PC-3 (cell line): ENCODE measurements around the gene SHROOM3. TPM values are rescaled to one million over a fixed set of nuclear protein-coding genes. Genes with fewer than 3 reads are reported as not detected.

Experiments used
- ATAC-seq: fragments of 200-7000 bp; cut with Tn5 transposase; 2 replicates; pipeline ENCODE4 v1.9.1; 2020; ENCODE audit warnings: mild to moderate bottlenecking, moderate library complexity
- BruUV-seq: library from RNA; stranded (reverse); fragments of 400-500 nt; replicated peaks from 2 replicates; lab custom pipeline; 2021; lab: Mats Ljungman, UMichigan
- CTCF ChIA-PET: fragments of 300-600 bp; sonication (Branson Sonifier 250); formaldehyde crosslinking; loops from one replicate; lab custom pipeline; 2022; ENCODE audit warnings: antibody characterized with exemption; lab: Charles Lee
- POLR2A ChIA-PET: fragments of 300-600 bp; sonication (Branson Sonifier 250); formaldehyde crosslinking; loops from one replicate; lab custom pipeline; 2022; ENCODE audit warnings: antibody characterized with exemption; ENCODE audit not compliant: unreplicated experiment; lab: Charles Lee
- DNase-seq: peaks from one replicate; pipeline ENCODE4 v3.0.0-alpha.2; 2015
- H2AFZ ChIP-seq: fragments of 300-600 bp; sonication (generic); 2 replicates; pipeline ENCODE4 v1.6.0; 2016; ENCODE audit warnings: antibody characterized with exemption, low read length
- H3F3A ChIP-seq: fragments of 300-600 bp; sonication (generic); one replicate; pipeline ENCODE4 v1.6.0; 2017; ENCODE audit warnings: antibody characterized with exemption, low read length, control low read depth, mild to moderate bottlenecking; ENCODE audit not compliant: unreplicated experiment
- H3K27ac ChIP-seq: fragments of 300-600 bp; sonication (generic); 2 replicates; pipeline ENCODE4 v1.5.1; 2016; ENCODE audit warnings: mild to moderate bottlenecking, low read length
- H3K27me3 ChIP-seq: fragments of 300-600 bp; sonication (generic); 2 replicates; pipeline ENCODE4 v1.6.1; 2016; ENCODE audit warnings: low read length, mixed read lengths
- H3K36me3 ChIP-seq: fragments of 300-600 bp; sonication (generic); 2 replicates; pipeline ENCODE4 v1.6.1; 2016; ENCODE audit warnings: low read depth, mixed run types, low read length, mixed read lengths
- H3K4me1 ChIP-seq: fragments of 300-600 bp; sonication (generic); 2 replicates; pipeline ENCODE4 v1.5.1; 2016; ENCODE audit warnings: low read length; ENCODE audit not compliant: insufficient read depth
- H3K4me2 ChIP-seq: fragments of 300-600 bp; sonication (generic); 2 replicates; pipeline ENCODE4 v1.6.0; 2016; ENCODE audit warnings: low read length
- H3K4me3 ChIP-seq: fragments of 300-600 bp; sonication (generic); 2 replicates; pipeline ENCODE4 v1.5.1; 2016; ENCODE audit warnings: mild to moderate bottlenecking, low read length, mixed read lengths
- H3K79me2 ChIP-seq: fragments of 300-600 bp; sonication (generic); 2 replicates; pipeline ENCODE4 v1.6.1; 2017; ENCODE audit warnings: low read length, mixed read lengths
- H3K9ac ChIP-seq: fragments of 300-600 bp; sonication (generic); 2 replicates; pipeline ENCODE4 v1.6.0; 2016; ENCODE audit warnings: mild to moderate bottlenecking, low read length
- H3K9me2 ChIP-seq: fragments of 300-600 bp; sonication (generic); replicated peaks from 2 replicates; pipeline ENCODE4 v1.6.1; 2016; ENCODE audit warnings: mixed run types, low read length, mixed read lengths
- H3K9me3 ChIP-seq: fragments of 300-600 bp; sonication (generic); 2 replicates; pipeline ENCODE4 v1.6.1; 2016; ENCODE audit warnings: low read length, mixed read lengths
- H4K20me1 ChIP-seq: fragments of 300-600 bp; sonication (generic); 2 replicates; pipeline ENCODE4 v1.6.1; 2016; ENCODE audit warnings: low read length, mixed read lengths
- CTCF ChIP-seq: fragments of 300-600 bp; sonication (generic); conservative IDR thresholded peaks from 2 replicates; pipeline ENCODE4 v1.5.1; 2017; ENCODE audit warnings: antibody characterized with exemption, low read depth, mild to moderate bottlenecking, low read length
- EZH2 ChIP-seq: fragments of 300-600 bp; sonication (generic); IDR thresholded peaks from one replicate; pipeline ENCODE4 v1.6.1; 2017; ENCODE audit warnings: antibody characterized with exemption, mild to moderate bottlenecking, low read length; ENCODE audit not compliant: unreplicated experiment
- EZH2phosphoT487 ChIP-seq: fragments of 300-600 bp; sonication (generic); IDR thresholded peaks from 2 replicates; pipeline ENCODE4 v1.6.1; 2018; ENCODE audit warnings: mild to moderate bottlenecking, antibody characterized with exemption, low read length, borderline replicate concordance
- intact Hi-C: fragments of 100-400 bp; cut with micrococcal nuclease; formaldehyde crosslinking; loops from 2 replicates; pipeline ENCODE4 v1.9.0; 2023
- total RNA-seq: library from RNA; depleted of rRNA; stranded (reverse); fragments of >200 nt; gene quantifications from 2 replicates; pipeline ENCODE4 v1.2.3, GENCODE V29; 2014

The SHROOM3 gene
- total RNA-seq, 1 experiment from 2014 or later = 27.8 TPM

- TF ChIP-seq EZH2 (no peak), EZH2phosphoT487 (no peak), CTCF (no peak)
- H3K4me3 ChIP-seq = peak overlapping the region; percentile 26; the same call in 1 of the 2 replicates
- no peaks in the 10 kb centered on the region for H3K79me2 ChIP-seq
- no peak overlapping the region for H2AFZ ChIP-seq
- DNase-seq (peak; percentile 67), ATAC-seq (peak; percentile 54)
- H3K9ac ChIP-seq = peak overlapping the region; percentile 66
- peak overlapping the region; percentile 58 for H3K4me2 ChIP-seq
- no peaks in the 10 kb centered on the region for H3K9me3 ChIP-seq
- H4K20me1 ChIP-seq = no peaks in the 10 kb centered on the region
- CTCF ChIA-PET = interaction anchor here (0.6 kb wide), 1 partner anchor 195 kb away, joined by 3 read pairs; no protein-coding TSS in a partner anchor
- H3K9me2 ChIP-seq = no peaks in the 10 kb centered on the region
- H3F3A ChIP-seq = no peaks in the 10 kb centered on the region
- no peaks in the 10 kb centered on the region for H3K27me3 ChIP-seq
- POLR2A ChIA-PET = interaction anchor here (0.6 to 1.0 kb wide), 2 partner anchors 115 to 516 kb away, joined by 3 read pairs; partner anchors contain the start of gene SOWAHB
- intact Hi-C loops = loop anchor here (2.0 to 10.0 kb wide), 2 partner anchors 68 to 162 kb away; partner anchors contain the start of gene SEPTIN11
- H3K36me3 ChIP-seq = 0 out of 2 replicates have a peak, but pooled peaks cover 19% of the 10 kb centered on the region
- H3K4me1 ChIP-seq = peaks cover 31% of the 10 kb centered on the region
- peak overlapping the region; percentile 92 for H3K27ac ChIP-seq
- no TSS peak for BruUV-seq
Observed at GRCh38 chr4:76782837-76783236, 347.8 kb downstream of the SHROOM3 start.

- ATAC-seq (no peak), DNase-seq (no peak)
- H3K79me2 ChIP-seq = no peaks in the 10 kb centered on the region
- no peaks in the 10 kb centered on the region for H4K20me1 ChIP-seq
- H3K9me2 ChIP-seq = no peaks in the 10 kb centered on the region
- H3K9ac ChIP-seq = peak overlapping the region; percentile 17; the same call in 1 of the 2 replicates
- 0 out of 2 replicates have a peak, but pooled peaks cover 15% of the 10 kb centered on the region for H3K36me3 ChIP-seq
- H3K4me2 ChIP-seq = no peak overlapping the region
- no peak overlapping the region for H2AFZ ChIP-seq
- ChIA-PET CTCF (no interaction called here), POLR2A (no interaction called here)
- peaks cover 31% of the 10 kb centered on the region for H3K4me1 ChIP-seq
- no peaks in the 10 kb centered on the region for H3K9me3 ChIP-seq
- H3K27me3 ChIP-seq = no peaks in the 10 kb centered on the region
- TF ChIP-seq EZH2 (no peak), CTCF (no peak), EZH2phosphoT487 (no peak)
- H3K27ac ChIP-seq = peak overlapping the region; percentile 92
- intact Hi-C loops = loop anchor here (2.0 to 10.0 kb wide), 2 partner anchors 67 to 161 kb away; partner anchors contain the start of gene SEPTIN11
- BruUV-seq = no TSS peak
- H3F3A ChIP-seq = no peaks in the 10 kb centered on the region
- no peak overlapping the region for H3K4me3 ChIP-seq
Observed at GRCh38 chr4:76783836-76784235, 348.8 kb downstream of the SHROOM3 start.

- no peak overlapping the region for H3K4me3 ChIP-seq
- no peak overlapping the region for H3K9ac ChIP-seq
- CTCF ChIA-PET = no interaction called here
- POLR2A ChIA-PET = no interaction called here
- no peaks in the 10 kb centered on the region for H3K9me2 ChIP-seq
- no peaks in the 10 kb centered on the region for H4K20me1 ChIP-seq
- no peaks in the 10 kb centered on the region for H3K9me3 ChIP-seq
- no peaks in the 10 kb centered on the region for H3K27me3 ChIP-seq
- H3K4me2 ChIP-seq = no peak overlapping the region
- peaks cover 31% of the 10 kb centered on the region for H3K4me1 ChIP-seq
- intact Hi-C loops = loop anchor here (10.0 kb wide), 1 partner anchor 161 kb away; the partner anchor contains the start of gene SEPTIN11
- H3F3A ChIP-seq = no peaks in the 10 kb centered on the region
- TF ChIP-seq EZH2 = no peak
- TF ChIP-seq CTCF = peak; percentile 37
- H3K36me3 ChIP-seq = 0 out of 2 replicates have a peak, but pooled peaks cover 11% of the 10 kb centered on the region
- DNase-seq (no peak), ATAC-seq (no peak)
- no peak overlapping the region for H2AFZ ChIP-seq
- no TSS peak for BruUV-seq
- H3K79me2 ChIP-seq = no peaks in the 10 kb centered on the region
- H3K27ac ChIP-seq = no peak overlapping the region; the same call in 1 of the 2 replicates
Observed at GRCh38 chr4:76784237-76784636, 349.2 kb downstream of the SHROOM3 start.
